Lower leg skin (tissue), 3 donors: ENCODE data around the gene FUT6.

Source experiments
- CTCF ChIP-seq, 3 donors: fragments of 450-650 bp; IDR thresholded peaks; one replicate each; pipeline ENCODE4 v1.5.1; 2016; ENCODE audit warnings: antibody characterized with exemption in 3 of 3, mild to moderate bottlenecking in 3 of 3, moderate library complexity in 2 of 3
- POLR2A ChIP-seq, 2 donors: fragments of 450-650 bp; IDR thresholded peaks; one replicate each; pipeline ENCODE4 v1.6.1; 2016 to 2017; ENCODE audit warnings: antibody characterized with exemption in 2 of 2, mild to moderate bottlenecking in 1 of 2, moderate library complexity in 1 of 2

GRCh38 chr19:5850189-5850588 is 10.7 kb upstream of the FUT6 start:
- TF ChIP-seq CTCF (IDR thresholded peaks at IDR 0.05) (no peak), POLR2A (IDR thresholded peaks at IDR 0.05) (no peak)
